HepG2 (cell line): Measurements from ENCODE around the gene ENHO. TPM values are rescaled to one million over a fixed set of nuclear protein-coding genes. Genes with fewer than 3 reads are reported as not detected.
A peak's percentile ranks its signal among the peaks of the same experiment; 100 is the strongest.

Experiments
- AGO2 ChIP-seq: fragments of 200-400 bp; formaldehyde crosslinking; optimal IDR thresholded peaks from 2 replicates; pipeline ENCODE3; 2017; ENCODE audit warnings: mild to moderate bottlenecking, low read depth, low read length, moderate library complexity
- BRD4 ChIP-seq: sonication (generic); formaldehyde crosslinking; IDR thresholded peaks from 2 replicates; pipeline ENCODE4 v1.4.0; 2020; ENCODE audit warnings: missing genetic modification reagents
- ELF3 ChIP-seq: IDR thresholded peaks from 2 replicates; pipeline ENCODE4 v1.6.1; 2016; ENCODE audit warnings: missing genetic modification reagents, missing compliant biosample characterization
- FOXK2 ChIP-seq: fragments of 450-650 bp; IDR thresholded peaks from 2 replicates; pipeline ENCODE4 v1.6.1; 2016
- HBP1 ChIP-seq: IDR thresholded peaks from 2 replicates; pipeline ENCODE4 v1.6.1; 2016; ENCODE audit warnings: low read depth, control low read depth
- KLF16 ChIP-seq, 2 experiments: sonication (generic) in 1 of 2; formaldehyde crosslinking in 1 of 2; IDR thresholded peaks; 2 replicates each; pipeline versions ENCODE4 v1.6.1 to v1.8.0; 2016 to 2023; ENCODE audit warnings: missing genetic modification reagents in 2 of 2, missing compliant biosample characterization in 1 of 2
- POGZ ChIP-seq: sonication (generic); formaldehyde crosslinking; IDR thresholded peaks from 2 replicates; pipeline ENCODE4 v1.4.0; 2020; ENCODE audit warnings: mild to moderate bottlenecking, missing genetic modification reagents
- ZNF460 ChIP-seq: sonication (generic); formaldehyde crosslinking; IDR thresholded peaks from 2 replicates; pipeline ENCODE4 v1.5.1; 2020; ENCODE audit warnings: missing genetic modification reagents, mild to moderate bottlenecking, borderline replicate concordance
- ZNF543 ChIP-seq: sonication (generic); formaldehyde crosslinking; IDR thresholded peaks from 2 replicates; pipeline ENCODE4 v1.4.0; 2020; ENCODE audit warnings: mild to moderate bottlenecking, missing genetic modification reagents
- ZNF558 ChIP-seq: sonication (generic); formaldehyde crosslinking; IDR thresholded peaks from 2 replicates; pipeline ENCODE4 v1.9.0; 2022; ENCODE audit warnings: mild to moderate bottlenecking, missing genetic modification reagents, borderline replicate concordance
- ZNF883 ChIP-seq: sonication (generic); formaldehyde crosslinking; IDR thresholded peaks from 2 replicates; pipeline ENCODE4 v1.5.1; 2020; ENCODE audit warnings: mild to moderate bottlenecking, missing genetic modification reagents; ENCODE audit errors: not compliant biosample characterization
- polyA plus RNA-seq, 8 experiments: library from polyadenylated mRNA; depleted of rRNA in 3 of 8; stranded (reverse) in 7 of 8; unstranded in 1 of 8; fragments of >200 nt; fragmentation: Illumina TruSeq in 4 of 8; extraction: Trizol in 4 of 8; gene quantifications; 2 replicates each; pipeline versions ENCODE4 v1.2.1 to v1.2.3, GENCODE V29; 2011 to 2016; ENCODE audit warnings: low read depth in 4 of 8, missing spikeins in 1 of 8, mixed read lengths in 1 of 8; ENCODE audit not compliant: insufficient read depth in 1 of 8
- total RNA-seq, 5 experiments: library from RNA; depleted of rRNA; stranded (reverse); fragments of >200 nt; fragmentation: Illumina TruSeq; extraction: Trizol; gene quantifications; 2 replicates each; pipeline ENCODE4 v1.2.3, GENCODE V29; 2016; ENCODE audit warnings: low read depth in 1 of 5
- TF ChIP-seq, protein P1 (sequence below): conservative IDR thresholded peaks from 2 replicates; pipeline ENCODE4 v1.6.1; 2018; ENCODE audit warnings: missing genetic modification reagents
- TF ChIP-seq, protein P2 (sequence below): sonication (generic); formaldehyde crosslinking; IDR thresholded peaks from 2 replicates; pipeline ENCODE4 v1.5.0; 2020; ENCODE audit warnings: missing genetic modification reagents, mild to moderate bottlenecking, borderline replicate concordance
- TF ChIP-seq, protein P3 (sequence below): sonication (generic); formaldehyde crosslinking; IDR thresholded peaks from 2 replicates; pipeline ENCODE4 v1.4.0; 2020; ENCODE audit warnings: missing genetic modification reagents
- TF ChIP-seq, protein P4 (sequence below): sonication (generic); formaldehyde crosslinking; conservative IDR thresholded peaks from 2 replicates; pipeline ENCODE4 v1.8.0; 2022; ENCODE audit warnings: low read depth, missing genetic modification reagents

The ENHO gene
- total and polyA plus RNA-seq, 2 of the 13 experiments (the other 11 are each of a cell fraction or from before 2014, with no cell fraction given), result 0.08 to 0.60 TPM

DNA sequence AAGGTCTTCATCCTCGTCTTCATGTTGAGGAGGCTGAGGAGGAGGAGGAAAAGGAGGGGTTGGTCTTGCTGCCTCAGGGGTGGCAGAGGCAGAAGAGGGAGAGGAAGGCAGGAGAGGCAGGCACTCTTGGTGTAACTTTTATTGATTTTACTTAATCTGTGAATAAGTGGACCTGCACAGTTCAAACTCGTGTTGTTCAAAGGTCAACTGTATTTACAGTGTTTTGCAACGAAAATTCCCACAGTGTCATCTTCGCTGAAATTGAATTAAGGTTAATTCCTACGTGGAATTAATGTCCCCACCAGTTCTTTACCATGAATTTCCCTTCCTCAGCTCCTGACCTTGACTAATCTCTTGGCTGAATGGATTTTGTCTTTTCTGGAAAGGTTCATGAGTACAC lies 21.2 kb upstream of the ENHO start (continued):
- no peak for TF ChIP-seq ZNF558 (CRISPR knock-in tag)
- TF ChIP-seq, protein P1, sequence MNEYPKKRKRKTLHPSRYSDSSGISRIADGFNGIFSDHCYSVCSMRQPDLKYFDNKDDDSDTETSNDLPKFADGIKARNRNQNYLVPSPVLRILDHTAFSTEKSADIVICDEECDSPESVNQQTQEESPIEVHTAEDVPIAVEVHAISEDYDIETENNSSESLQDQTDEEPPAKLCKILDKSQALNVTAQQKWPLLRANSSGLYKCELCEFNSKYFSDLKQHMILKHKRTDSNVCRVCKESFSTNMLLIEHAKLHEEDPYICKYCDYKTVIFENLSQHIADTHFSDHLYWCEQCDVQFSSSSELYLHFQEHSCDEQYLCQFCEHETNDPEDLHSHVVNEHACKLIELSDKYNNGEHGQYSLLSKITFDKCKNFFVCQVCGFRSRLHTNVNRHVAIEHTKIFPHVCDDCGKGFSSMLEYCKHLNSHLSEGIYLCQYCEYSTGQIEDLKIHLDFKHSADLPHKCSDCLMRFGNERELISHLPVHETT (CRISPR knock-in tag), result no peak
- TF ChIP-seq, protein P2, sequence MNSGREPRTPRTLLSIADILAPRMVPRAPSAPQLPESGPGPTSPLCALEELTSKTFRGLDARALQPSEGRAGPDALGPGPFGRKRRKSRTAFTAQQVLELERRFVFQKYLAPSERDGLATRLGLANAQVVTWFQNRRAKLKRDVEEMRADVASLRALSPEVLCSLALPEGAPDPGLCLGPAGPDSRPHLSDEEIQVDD (CRISPR knock-in tag), result no peak
- TF ChIP-seq, protein P3, sequence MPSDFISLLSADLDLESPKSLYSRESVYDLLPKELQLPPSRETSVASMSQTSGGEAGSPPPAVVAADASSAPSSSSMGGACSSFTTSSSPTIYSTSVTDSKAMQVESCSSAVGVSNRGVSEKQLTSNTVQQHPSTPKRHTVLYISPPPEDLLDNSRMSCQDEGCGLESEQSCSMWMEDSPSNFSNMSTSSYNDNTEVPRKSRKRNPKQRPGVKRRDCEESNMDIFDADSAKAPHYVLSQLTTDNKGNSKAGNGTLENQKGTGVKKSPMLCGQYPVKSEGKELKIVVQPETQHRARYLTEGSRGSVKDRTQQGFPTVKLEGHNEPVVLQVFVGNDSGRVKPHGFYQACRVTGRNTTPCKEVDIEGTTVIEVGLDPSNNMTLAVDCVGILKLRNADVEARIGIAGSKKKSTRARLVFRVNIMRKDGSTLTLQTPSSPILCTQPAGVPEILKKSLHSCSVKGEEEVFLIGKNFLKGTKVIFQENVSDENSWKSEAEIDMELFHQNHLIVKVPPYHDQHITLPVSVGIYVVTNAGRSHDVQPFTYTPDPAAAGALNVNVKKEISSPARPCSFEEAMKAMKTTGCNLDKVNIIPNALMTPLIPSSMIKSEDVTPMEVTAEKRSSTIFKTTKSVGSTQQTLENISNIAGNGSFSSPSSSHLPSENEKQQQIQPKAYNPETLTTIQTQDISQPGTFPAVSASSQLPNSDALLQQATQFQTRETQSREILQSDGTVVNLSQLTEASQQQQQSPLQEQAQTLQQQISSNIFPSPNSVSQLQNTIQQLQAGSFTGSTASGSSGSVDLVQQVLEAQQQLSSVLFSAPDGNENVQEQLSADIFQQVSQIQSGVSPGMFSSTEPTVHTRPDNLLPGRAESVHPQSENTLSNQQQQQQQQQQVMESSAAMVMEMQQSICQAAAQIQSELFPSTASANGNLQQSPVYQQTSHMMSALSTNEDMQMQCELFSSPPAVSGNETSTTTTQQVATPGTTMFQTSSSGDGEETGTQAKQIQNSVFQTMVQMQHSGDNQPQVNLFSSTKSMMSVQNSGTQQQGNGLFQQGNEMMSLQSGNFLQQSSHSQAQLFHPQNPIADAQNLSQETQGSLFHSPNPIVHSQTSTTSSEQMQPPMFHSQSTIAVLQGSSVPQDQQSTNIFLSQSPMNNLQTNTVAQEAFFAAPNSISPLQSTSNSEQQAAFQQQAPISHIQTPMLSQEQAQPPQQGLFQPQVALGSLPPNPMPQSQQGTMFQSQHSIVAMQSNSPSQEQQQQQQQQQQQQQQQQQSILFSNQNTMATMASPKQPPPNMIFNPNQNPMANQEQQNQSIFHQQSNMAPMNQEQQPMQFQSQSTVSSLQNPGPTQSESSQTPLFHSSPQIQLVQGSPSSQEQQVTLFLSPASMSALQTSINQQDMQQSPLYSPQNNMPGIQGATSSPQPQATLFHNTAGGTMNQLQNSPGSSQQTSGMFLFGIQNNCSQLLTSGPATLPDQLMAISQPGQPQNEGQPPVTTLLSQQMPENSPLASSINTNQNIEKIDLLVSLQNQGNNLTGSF (CRISPR knock-in tag), result no peak
- TF ChIP-seq BRD4 (CRISPR knock-in tag), result no peak
- no peak for TF ChIP-seq ELF3 (CRISPR knock-in tag)
- TF ChIP-seq ZNF883 (CRISPR knock-in tag), result no peak
- no peak for TF ChIP-seq POGZ
- TF ChIP-seq AGO2, result no peak
- TF ChIP-seq KLF16 (CRISPR knock-in tag; IDR thresholded peaks at IDR 0.05), result peak in 1 of 2 experiments; percentile 24; a peak in 1 of 4 replicates
- no peak for TF ChIP-seq ZNF543 (CRISPR knock-in tag)
- TF ChIP-seq ZNF460, result no peak
- no peak for TF ChIP-seq HBP1 (CRISPR knock-in tag)
- TF ChIP-seq, protein P4, sequence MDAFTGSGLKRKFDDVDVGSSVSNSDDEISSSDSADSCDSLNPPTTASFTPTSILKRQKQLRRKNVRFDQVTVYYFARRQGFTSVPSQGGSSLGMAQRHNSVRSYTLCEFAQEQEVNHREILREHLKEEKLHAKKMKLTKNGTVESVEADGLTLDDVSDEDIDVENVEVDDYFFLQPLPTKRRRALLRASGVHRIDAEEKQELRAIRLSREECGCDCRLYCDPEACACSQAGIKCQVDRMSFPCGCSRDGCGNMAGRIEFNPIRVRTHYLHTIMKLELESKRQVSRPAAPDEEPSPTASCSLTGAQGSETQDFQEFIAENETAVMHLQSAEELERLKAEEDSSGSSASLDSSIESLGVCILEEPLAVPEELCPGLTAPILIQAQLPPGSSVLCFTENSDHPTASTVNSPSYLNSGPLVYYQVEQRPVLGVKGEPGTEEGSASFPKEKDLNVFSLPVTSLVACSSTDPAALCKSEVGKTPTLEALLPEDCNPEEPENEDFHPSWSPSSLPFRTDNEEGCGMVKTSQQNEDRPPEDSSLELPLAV (CRISPR knock-in tag), result no peak
- TF ChIP-seq FOXK2, result 0 out of 2 replicates have a peak, but pooled peaks have one; percentile 5
